ENCODE data around the gene ISG20.

DNA sequence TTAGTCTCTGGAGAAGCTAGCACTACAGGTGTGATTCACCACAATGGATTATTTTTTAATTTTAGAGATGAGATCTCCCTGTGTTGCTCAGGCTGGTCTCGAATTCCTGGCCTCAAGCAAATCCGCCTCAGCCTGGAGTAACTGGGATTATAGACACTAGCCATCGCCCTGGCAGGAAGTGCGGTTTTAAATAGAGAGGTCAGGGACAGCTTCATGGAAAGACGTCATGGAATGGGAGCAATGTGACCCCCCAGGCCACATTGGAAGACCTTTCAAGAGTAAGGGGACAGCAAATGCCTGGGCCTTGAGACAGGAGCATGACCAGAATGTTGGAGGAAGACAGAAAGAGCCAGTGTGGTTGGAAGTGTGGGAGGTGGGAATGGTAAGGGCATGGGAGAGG, 2.2 kb upstream of the ISG20 start:
- TF ChIP-seq, protein P1, sequence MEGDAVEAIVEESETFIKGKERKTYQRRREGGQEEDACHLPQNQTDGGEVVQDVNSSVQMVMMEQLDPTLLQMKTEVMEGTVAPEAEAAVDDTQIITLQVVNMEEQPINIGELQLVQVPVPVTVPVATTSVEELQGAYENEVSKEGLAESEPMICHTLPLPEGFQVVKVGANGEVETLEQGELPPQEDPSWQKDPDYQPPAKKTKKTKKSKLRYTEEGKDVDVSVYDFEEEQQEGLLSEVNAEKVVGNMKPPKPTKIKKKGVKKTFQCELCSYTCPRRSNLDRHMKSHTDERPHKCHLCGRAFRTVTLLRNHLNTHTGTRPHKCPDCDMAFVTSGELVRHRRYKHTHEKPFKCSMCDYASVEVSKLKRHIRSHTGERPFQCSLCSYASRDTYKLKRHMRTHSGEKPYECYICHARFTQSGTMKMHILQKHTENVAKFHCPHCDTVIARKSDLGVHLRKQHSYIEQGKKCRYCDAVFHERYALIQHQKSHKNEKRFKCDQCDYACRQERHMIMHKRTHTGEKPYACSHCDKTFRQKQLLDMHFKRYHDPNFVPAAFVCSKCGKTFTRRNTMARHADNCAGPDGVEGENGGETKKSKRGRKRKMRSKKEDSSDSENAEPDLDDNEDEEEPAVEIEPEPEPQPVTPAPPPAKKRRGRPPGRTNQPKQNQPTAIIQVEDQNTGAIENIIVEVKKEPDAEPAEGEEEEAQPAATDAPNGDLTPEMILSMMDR (IDR thresholded peaks at IDR 0.05; ENCODE audit: control extremely low read depth in 1 of 3, insufficient read depth in 1 of 3, low read depth in 1 of 3, low read length in 3 of 3), result no peak
- TF ChIP-seq EZH2 (IDR thresholded peaks at IDR 0.05; ENCODE audit: low read depth, low read length, severe bottlenecking) (no peak), BRCA1 (IDR thresholded peaks at IDR 0.05; ENCODE audit: low read depth, low read length) (no peak), CHD2 (IDR thresholded peaks at IDR 0.05; ENCODE audit: low read length) (no peak), EP300 (IDR thresholded peaks at IDR 0.05; ENCODE audit: borderline replicate concordance in 1 of 2, low read depth in 2 of 2, low read length in 2 of 2) (no peak), RXRA (IDR thresholded peaks at IDR 0.05; ENCODE audit: insufficient read depth, low read depth, low read length) (no peak), RAD21 (IDR thresholded peaks at IDR 0.05 in 1 of 2, conservative IDR thresholded peaks at IDR 0.05 in 1 of 2; ENCODE audit: low read depth in 2 of 2, low read length in 2 of 2) (no peak), JUND (IDR thresholded peaks at IDR 0.05; ENCODE audit: low read length) (no peak), YY1 (IDR thresholded peaks at IDR 0.05; ENCODE audit: low read depth, low read length) (no peak), POLR2A (IDR thresholded peaks at IDR 0.05; ENCODE audit: control extremely low read depth in 1 of 2, low read depth in 2 of 2, low read length in 2 of 2) (no peak; a peak in 1 of 3 replicates), TEAD4 (IDR thresholded peaks at IDR 0.05; ENCODE audit: low read depth, low read length) (no peak), POU5F1 (IDR thresholded peaks at IDR 0.05; ENCODE audit: low read depth, low read length) (no peak), E2F6 (IDR thresholded peaks at IDR 0.05) (no peak)
